PFSK-1 (cell line): Measurements from ENCODE around the gene RGS5.

Experiments
- POLR2AphosphoS5 ChIP-seq: IDR thresholded peaks from 2 replicates; pipeline ENCODE4 v1.6.1; 2012; ENCODE audit warnings: low read depth, mild to moderate bottlenecking, control low read depth, low read length, moderate library complexity
- REST ChIP-seq, 2 experiments: IDR thresholded peaks; 2 replicates each; pipeline versions ENCODE4 v1.6.1 to v1.8.0; 2011 to 2012; ENCODE audit warnings: low read depth in 2 of 2, low read length in 2 of 2, control low read depth in 1 of 2, inconsistent platforms in 1 of 2, mild to moderate bottlenecking in 1 of 2, moderate library complexity in 1 of 2; ENCODE audit not compliant: insufficient read depth in 1 of 2
- SIN3A ChIP-seq: IDR thresholded peaks from 2 replicates; pipeline ENCODE4 v1.6.1; 2012; ENCODE audit warnings: mild to moderate bottlenecking, low read length, moderate library complexity, borderline replicate concordance; ENCODE audit not compliant: insufficient read depth
- TAF1 ChIP-seq: IDR thresholded peaks from 2 replicates; pipeline ENCODE4 v1.6.1; 2012; ENCODE audit warnings: low read length, control low read depth, borderline replicate concordance; ENCODE audit not compliant: insufficient read depth

GRCh38 chr1:163173121-163173520 is 29.6 kb downstream of the RGS5 start:
- TF ChIP-seq TAF1 (no peak), POLR2AphosphoS5 (no peak), REST (IDR thresholded peaks at IDR 0.05; ENCODE audit: insufficient read depth in 1 of 2, low read depth in 2 of 2, low read length in 2 of 2) (no peak), SIN3A (no peak)
